Fibroblast of the aortic adventitia (primary cell): ENCODE data around the gene STOM. TPM values are rescaled to one million over a fixed set of nuclear protein-coding genes. Genes with fewer than 3 reads are reported as not detected.

Experiments
- DNase-seq: peaks from one replicate; pipeline ENCODE4 v3.0.0-alpha.2; 2010; ENCODE audit warnings: low read depth
- H3K4me3 ChIP-seq: 2 replicates; pipeline ENCODE4 v1.5.1; 2011; ENCODE audit warnings: low read depth, mild to moderate bottlenecking, control low read depth, low read length, moderate library complexity
- CTCF ChIP-seq: IDR thresholded peaks from 2 replicates; pipeline ENCODE4 v1.5.1; 2011; ENCODE audit warnings: mild to moderate bottlenecking, low read length, control low read depth, inconsistent platforms; ENCODE audit not compliant: insufficient read depth
- total RNA-seq: library from RNA; depleted of rRNA; stranded (reverse); fragments of >200 nt; gene quantifications from 2 replicates; pipeline ENCODE4 v1.2.3, GENCODE V29; 2012; ENCODE audit warnings: low replicate concordance

The STOM gene
- total RNA-seq, 1 donor = 115 TPM

- no peak for DNase-seq
- H3K4me3 ChIP-seq = no peak overlapping the region
- TF ChIP-seq CTCF = no peak
Observed at GRCh38 chr9:121358751-121359150, 11.3 kb downstream of the STOM start.

- TF ChIP-seq CTCF = no peak
- no peak for DNase-seq
- no peak overlapping the region for H3K4me3 ChIP-seq
Observed at GRCh38 chr9:121357011-121357410, 13.0 kb downstream of the STOM start.

- TF ChIP-seq CTCF = no peak
- no peak overlapping the region for H3K4me3 ChIP-seq
- DNase-seq = no peak
Observed at GRCh38 chr9:121354762-121355161, 15.3 kb downstream of the STOM start.

GRCh38 chr9:121354141-121354540 lies 15.9 kb downstream of the STOM start:
- no peak for TF ChIP-seq CTCF
- DNase-seq = peak; percentile 83
- H3K4me3 ChIP-seq = no peak overlapping the region

DNA sequence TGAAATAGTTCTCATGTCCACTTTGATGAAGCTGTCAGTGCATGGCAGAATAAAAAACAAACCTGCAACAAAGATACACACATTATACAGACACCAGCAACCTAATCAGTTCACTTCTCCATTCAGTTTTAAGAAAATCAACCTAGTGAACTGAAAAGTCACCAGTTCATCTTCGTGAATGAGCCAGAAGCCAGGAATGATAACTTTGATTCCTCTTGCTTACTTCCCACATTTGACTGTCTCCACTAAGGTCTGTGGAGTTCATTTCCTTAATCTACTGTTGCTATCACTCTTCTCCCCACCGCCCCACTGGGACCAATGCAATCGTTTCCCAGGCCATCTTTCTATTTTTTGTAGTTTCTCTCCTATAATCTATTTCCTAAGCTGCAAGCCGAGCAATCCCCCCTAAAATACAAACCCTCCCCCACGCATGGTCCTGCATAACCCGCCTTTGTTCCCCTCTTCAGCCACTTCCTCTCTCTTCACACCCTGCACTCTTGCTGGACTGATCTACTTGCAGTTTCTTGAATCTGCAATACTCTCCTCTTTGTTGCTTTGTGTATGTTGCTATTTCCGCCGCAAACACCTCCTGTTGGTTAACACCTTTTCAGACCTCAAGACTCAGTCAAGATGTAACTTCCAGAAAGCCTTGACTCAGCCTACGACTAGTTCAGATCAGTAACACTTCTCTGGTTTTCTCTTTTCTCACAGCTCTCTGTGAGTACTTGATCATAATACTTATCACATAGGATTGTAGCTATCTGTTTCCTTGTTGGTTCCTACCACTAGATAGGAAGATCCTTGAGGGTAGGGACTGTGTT lies 16.6 kb downstream of the STOM start:
- H3K4me3 ChIP-seq = no peak overlapping the region
- TF ChIP-seq CTCF = no peak
- DNase-seq = no peak

DNA sequence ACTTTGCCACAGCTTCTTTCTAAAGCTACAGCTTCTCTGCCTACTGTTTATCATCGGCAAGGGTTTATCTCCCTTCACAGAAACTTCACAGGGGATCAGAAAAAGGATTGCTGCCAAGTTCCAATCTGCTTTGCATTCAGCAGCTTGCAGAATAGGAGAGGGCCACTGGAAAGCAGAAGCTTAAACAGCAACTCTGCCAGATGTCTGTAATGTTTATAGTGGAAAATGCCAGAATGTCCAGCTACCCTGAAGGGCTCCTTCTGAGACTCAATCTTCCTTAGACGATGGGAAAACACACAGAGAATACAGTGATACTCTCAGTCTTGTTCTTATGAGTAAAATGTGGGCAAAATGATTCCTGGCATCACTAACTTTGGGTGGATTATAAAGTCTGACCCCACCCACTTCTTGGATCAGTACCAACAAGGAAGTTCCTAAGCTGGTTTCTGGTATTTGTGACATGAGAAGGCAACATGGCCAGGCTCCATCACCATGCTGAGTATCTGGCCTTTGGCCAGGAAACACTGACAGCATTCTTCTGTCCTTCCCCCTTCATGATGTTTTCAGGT lies 19.0 kb downstream of the STOM start:
- peak; percentile 98 for DNase-seq
- H3K4me3 ChIP-seq = no peak overlapping the region
- TF ChIP-seq CTCF = no peak
